HepG2 (cell line): ENCODE data around the gene NEK5.

Source experiments
- CHD2 ChIP-seq: IDR thresholded peaks from 2 replicates; pipeline ENCODE4 v1.6.1; 2011; ENCODE audit warnings: low read depth, low read length, improper control_type of control experiment
- EP300 ChIP-seq, 3 experiments: sonication (generic) in 1 of 3; formaldehyde crosslinking in 1 of 3; IDR thresholded peaks; 2 replicates each; pipeline versions ENCODE4 v1.5.1 to v1.6.1; 2011 to 2020; ENCODE audit warnings: low read depth in 2 of 3, low read length in 2 of 3, borderline replicate concordance in 1 of 3, improper control_type of control experiment in 1 of 3, mild to moderate bottlenecking in 1 of 3, missing genetic modification reagents in 1 of 3, moderate library complexity in 1 of 3
- HCFC1 ChIP-seq: fragments of 150-350 bp; IDR thresholded peaks from 2 replicates; pipeline ENCODE4 v1.6.1; 2014; ENCODE audit warnings: low read depth, low read length
- HNF4G ChIP-seq, 2 experiments: sonication (generic) in 1 of 2; formaldehyde crosslinking in 1 of 2; IDR thresholded peaks; 2 replicates each; pipeline versions ENCODE4 v1.4.0 to v1.6.1; 2011 to 2020; ENCODE audit warnings: borderline replicate concordance in 2 of 2, low read depth in 2 of 2, mild to moderate bottlenecking in 2 of 2, low read length in 1 of 2, missing genetic modification reagents in 1 of 2, moderate library complexity in 1 of 2
- LCORL ChIP-seq, 2 experiments: fragments of 450-650 bp in 1 of 2; sonication (generic) in 1 of 2; formaldehyde crosslinking in 1 of 2; IDR thresholded peaks; 2 replicates each; pipeline versions ENCODE4 v1.5.0 to v1.6.1; 2017 to 2020; ENCODE audit warnings: antibody characterized with exemption in 1 of 2, missing genetic modification reagents in 1 of 2
- NFIB ChIP-seq: sonication (generic); formaldehyde crosslinking; IDR thresholded peaks from 2 replicates; pipeline ENCODE4 v1.9.0; 2021; ENCODE audit warnings: missing genetic modification reagents, mild to moderate bottlenecking, borderline replicate concordance
- PCBP1 ChIP-seq: fragments of 200-400 bp; formaldehyde crosslinking; IDR thresholded peaks from 2 replicates; pipeline ENCODE4 v1.6.1; 2017; ENCODE audit warnings: mild to moderate bottlenecking, low read depth, low read length, borderline replicate concordance
- POLR2AphosphoS5 ChIP-seq: IDR thresholded peaks from 2 replicates; pipeline ENCODE4 v1.6.1; 2012; ENCODE audit warnings: low read depth, low read length
- RFX5 ChIP-seq: IDR thresholded peaks from 2 replicates; pipeline ENCODE4 v1.6.1; 2011; ENCODE audit warnings: low read depth, low read length, improper control_type of control experiment
- YEATS4 ChIP-seq: sonication (generic); formaldehyde crosslinking; IDR thresholded peaks from 2 replicates; pipeline ENCODE4 v1.4.0; 2020; ENCODE audit warnings: missing genetic modification reagents, borderline replicate concordance
- ZMAT3 ChIP-seq: sonication (generic); formaldehyde crosslinking; conservative IDR thresholded peaks from 2 replicates; pipeline ENCODE4 v1.7.0; 2021; ENCODE audit warnings: missing genetic modification reagents
- ZNF441 ChIP-seq: sonication (generic); formaldehyde crosslinking; IDR thresholded peaks from 2 replicates; pipeline ENCODE4 v1.7.0; 2021; ENCODE audit warnings: missing genetic modification reagents, borderline replicate concordance

DNA sequence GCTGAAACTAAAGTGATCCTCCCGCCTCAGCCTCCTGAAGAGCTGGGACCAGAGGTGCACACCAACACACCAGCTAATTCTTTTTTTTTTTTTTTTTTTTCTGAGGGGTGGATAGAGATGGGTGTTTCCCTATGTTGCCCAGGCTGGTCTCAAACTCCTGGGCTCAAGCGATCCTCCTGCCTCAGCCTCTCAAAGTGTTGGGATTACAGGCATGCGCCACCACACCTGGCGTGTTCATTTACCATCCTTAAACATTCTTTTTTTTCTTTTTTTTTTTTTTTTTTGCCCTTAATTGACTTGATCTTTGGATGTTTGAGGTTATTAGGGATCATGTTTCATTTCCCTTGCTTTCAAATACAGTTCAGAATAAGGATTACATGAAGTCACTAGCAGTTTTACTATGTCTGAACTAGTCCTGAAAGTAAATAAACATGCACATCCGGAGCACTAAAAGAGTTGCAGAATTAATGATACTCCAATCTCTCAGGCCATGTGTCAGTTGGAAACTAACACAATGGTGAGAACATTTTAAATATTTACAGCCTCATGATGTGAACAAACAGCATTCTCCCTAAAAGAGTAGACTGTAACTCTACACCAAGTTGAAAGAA lies 94.2 kb downstream of the NEK5 start:
- TF ChIP-seq POLR2AphosphoS5 (no peak), ZMAT3 (CRISPR knock-in tag) (no peak), EP300 (IDR thresholded peaks at IDR 0.05; ENCODE audit: low read depth in 2 of 2, low read length in 2 of 2) (no peak), EP300 (CRISPR knock-in tag; IDR thresholded peaks at IDR 0.05; ENCODE audit: borderline replicate concordance) (no peak), ZNF441 (CRISPR knock-in tag) (no peak), HCFC1 (no peak), HNF4G (IDR thresholded peaks at IDR 0.05; ENCODE audit: borderline replicate concordance, low read depth, low read length) (no peak), HNF4G (CRISPR knock-in tag; IDR thresholded peaks at IDR 0.05; ENCODE audit: borderline replicate concordance, low read depth) (no peak), NFIB (CRISPR knock-in tag) (no peak), YEATS4 (no peak), PCBP1 (no peak), LCORL (IDR thresholded peaks at IDR 0.05) (no peak), LCORL (CRISPR knock-in tag; IDR thresholded peaks at IDR 0.05) (no peak), CHD2 (no peak), RFX5 (no peak)
